Breast epithelium (tissue), 3 donors: ENCODE data around the gene CD151.

Experiments used
- POLR2A ChIP-seq: fragments of 450-650 bp; IDR thresholded peaks from one replicate; pipeline ENCODE4 v1.6.1; 2016; ENCODE audit warnings: antibody characterized with exemption, mild to moderate bottlenecking, moderate library complexity
- TF ChIP-seq, protein P1 (sequence below), 3 donors: fragments of 450-650 bp; IDR thresholded peaks; one replicate each; pipeline ENCODE4 v1.5.1; 2016 to 2017; ENCODE audit warnings: antibody characterized with exemption in 3 of 3, mild to moderate bottlenecking in 3 of 3, moderate library complexity in 3 of 3

GRCh38 chr11:790721-791564, 41.8 kb upstream of the CD151 start:
- TF ChIP-seq, protein P1, sequence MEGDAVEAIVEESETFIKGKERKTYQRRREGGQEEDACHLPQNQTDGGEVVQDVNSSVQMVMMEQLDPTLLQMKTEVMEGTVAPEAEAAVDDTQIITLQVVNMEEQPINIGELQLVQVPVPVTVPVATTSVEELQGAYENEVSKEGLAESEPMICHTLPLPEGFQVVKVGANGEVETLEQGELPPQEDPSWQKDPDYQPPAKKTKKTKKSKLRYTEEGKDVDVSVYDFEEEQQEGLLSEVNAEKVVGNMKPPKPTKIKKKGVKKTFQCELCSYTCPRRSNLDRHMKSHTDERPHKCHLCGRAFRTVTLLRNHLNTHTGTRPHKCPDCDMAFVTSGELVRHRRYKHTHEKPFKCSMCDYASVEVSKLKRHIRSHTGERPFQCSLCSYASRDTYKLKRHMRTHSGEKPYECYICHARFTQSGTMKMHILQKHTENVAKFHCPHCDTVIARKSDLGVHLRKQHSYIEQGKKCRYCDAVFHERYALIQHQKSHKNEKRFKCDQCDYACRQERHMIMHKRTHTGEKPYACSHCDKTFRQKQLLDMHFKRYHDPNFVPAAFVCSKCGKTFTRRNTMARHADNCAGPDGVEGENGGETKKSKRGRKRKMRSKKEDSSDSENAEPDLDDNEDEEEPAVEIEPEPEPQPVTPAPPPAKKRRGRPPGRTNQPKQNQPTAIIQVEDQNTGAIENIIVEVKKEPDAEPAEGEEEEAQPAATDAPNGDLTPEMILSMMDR (IDR thresholded peaks at IDR 0.05), result no peak
- no peak for TF ChIP-seq POLR2A
